SK-N-SH (cell line): ENCODE results near the gene GGCT. TPM values are rescaled to one million over a fixed set of nuclear protein-coding genes. Genes with fewer than 3 reads are reported as not detected.
A peak's percentile ranks its signal among the peaks of the same experiment; 100 is the strongest.

ENCODE experiments used
- CHD2 ChIP-seq: fragments of 150-350 bp; IDR thresholded peaks from 2 replicates; pipeline ENCODE4 v1.6.1; 2018; ENCODE audit warnings: low read length; ENCODE audit not compliant: partially characterized antibody
- ELF1 ChIP-seq: IDR thresholded peaks from 2 replicates; pipeline ENCODE4 v1.4.0; 2012
- FOSL2 ChIP-seq: IDR thresholded peaks from 2 replicates; pipeline ENCODE4 v1.4.0; 2012; ENCODE audit warnings: low read depth, mild to moderate bottlenecking, moderate library complexity, borderline replicate concordance
- GABPA ChIP-seq: IDR thresholded peaks from 2 replicates; pipeline ENCODE4 v1.4.0; 2012; ENCODE audit warnings: low read depth, mild to moderate bottlenecking
- MEF2A ChIP-seq: IDR thresholded peaks from 2 replicates; pipeline ENCODE4 v1.4.0; 2012; ENCODE audit warnings: low read depth, borderline replicate concordance
- MXI1 ChIP-seq: IDR thresholded peaks from 2 replicates; pipeline ENCODE4 v1.6.1; 2012; ENCODE audit warnings: mild to moderate bottlenecking, low read depth, low read length, improper control_type of control experiment
- NFIC ChIP-seq: IDR thresholded peaks from 2 replicates; pipeline ENCODE4 v1.4.0; 2012; ENCODE audit warnings: borderline replicate concordance
- NRF1 ChIP-seq: IDR thresholded peaks from 2 replicates; pipeline ENCODE4 v1.6.1; 2012; ENCODE audit warnings: low read depth, mild to moderate bottlenecking, low read length
- RAD21 ChIP-seq: IDR thresholded peaks from 2 replicates; pipeline ENCODE4 v1.6.1; 2012; ENCODE audit warnings: mild to moderate bottlenecking, low read length
- RFX5 ChIP-seq: IDR thresholded peaks from 2 replicates; pipeline ENCODE4 v1.6.1; 2012; ENCODE audit warnings: mild to moderate bottlenecking, improper control_type of control experiment, low read length
- RXRA ChIP-seq: IDR thresholded peaks from 2 replicates; pipeline ENCODE4 v1.4.0; 2012; ENCODE audit warnings: low read depth, mild to moderate bottlenecking, borderline replicate concordance
- TAF1 ChIP-seq: IDR thresholded peaks from 2 replicates; pipeline ENCODE4 v1.6.1; 2012; ENCODE audit warnings: low read depth, mild to moderate bottlenecking, low read length, moderate library complexity, borderline replicate concordance
- TEAD4 ChIP-seq: IDR thresholded peaks from 2 replicates; pipeline ENCODE4 v1.4.0; 2012; ENCODE audit warnings: mild to moderate bottlenecking, borderline replicate concordance; ENCODE audit not compliant: insufficient read depth
- USF2 ChIP-seq: fragments of 150-350 bp; IDR thresholded peaks from 2 replicates; pipeline ENCODE4 v1.6.1; 2017; ENCODE audit warnings: antibody characterized with exemption, low read length, low read depth, borderline replicate concordance
- YY1 ChIP-seq: IDR thresholded peaks from 2 replicates; pipeline ENCODE4 v1.4.0; 2012; ENCODE audit warnings: low read depth, mild to moderate bottlenecking
- ZBTB33 ChIP-seq: IDR thresholded peaks from 2 replicates; pipeline ENCODE4 v1.4.0; 2012; ENCODE audit warnings: low read depth, borderline replicate concordance
- polyA plus RNA-seq, 3 experiments: library from polyadenylated mRNA; depleted of rRNA; stranded (reverse); fragments of >200 nt; gene quantifications; 2 replicates each; pipeline ENCODE4 v1.2.3, GENCODE V29; 2012
- TF ChIP-seq, protein P1 (sequence below): IDR thresholded peaks from 2 replicates; pipeline ENCODE4 v1.6.1; 2012; ENCODE audit warnings: mild to moderate bottlenecking, low read depth, low read length, moderate library complexity
- TF ChIP-seq, protein P2 (sequence below): IDR thresholded peaks from 2 replicates; pipeline ENCODE4 v1.4.0; 2012; ENCODE audit warnings: low read depth

GGCT gene
- polyA plus RNA-seq, 1 of the 3 experiments (the other 2 are of a cell fraction), result 20.8 TPM

GRCh38 chr7:30469303-30469702, 35.3 kb downstream of the GGCT start (continued):
- TF ChIP-seq RAD21, result peak; percentile 49
- TF ChIP-seq NRF1, result no peak
- no peak; the same call in 1 of the 2 replicates for TF ChIP-seq YY1
- TF ChIP-seq ZBTB33, result no peak
- 0 out of 2 replicates have a peak, but pooled peaks have one; percentile 46 for TF ChIP-seq NFIC
- TF ChIP-seq TAF1, result peak; percentile 50
- TF ChIP-seq USF2, result no peak
- no peak for TF ChIP-seq RXRA
- TF ChIP-seq ELF1, result no peak
- TF ChIP-seq MXI1, result no peak
- no peak for TF ChIP-seq FOSL2
- TF ChIP-seq TEAD4, result no peak
- TF ChIP-seq RFX5, result no peak
- TF ChIP-seq CHD2, result no peak
- TF ChIP-seq, protein P1, sequence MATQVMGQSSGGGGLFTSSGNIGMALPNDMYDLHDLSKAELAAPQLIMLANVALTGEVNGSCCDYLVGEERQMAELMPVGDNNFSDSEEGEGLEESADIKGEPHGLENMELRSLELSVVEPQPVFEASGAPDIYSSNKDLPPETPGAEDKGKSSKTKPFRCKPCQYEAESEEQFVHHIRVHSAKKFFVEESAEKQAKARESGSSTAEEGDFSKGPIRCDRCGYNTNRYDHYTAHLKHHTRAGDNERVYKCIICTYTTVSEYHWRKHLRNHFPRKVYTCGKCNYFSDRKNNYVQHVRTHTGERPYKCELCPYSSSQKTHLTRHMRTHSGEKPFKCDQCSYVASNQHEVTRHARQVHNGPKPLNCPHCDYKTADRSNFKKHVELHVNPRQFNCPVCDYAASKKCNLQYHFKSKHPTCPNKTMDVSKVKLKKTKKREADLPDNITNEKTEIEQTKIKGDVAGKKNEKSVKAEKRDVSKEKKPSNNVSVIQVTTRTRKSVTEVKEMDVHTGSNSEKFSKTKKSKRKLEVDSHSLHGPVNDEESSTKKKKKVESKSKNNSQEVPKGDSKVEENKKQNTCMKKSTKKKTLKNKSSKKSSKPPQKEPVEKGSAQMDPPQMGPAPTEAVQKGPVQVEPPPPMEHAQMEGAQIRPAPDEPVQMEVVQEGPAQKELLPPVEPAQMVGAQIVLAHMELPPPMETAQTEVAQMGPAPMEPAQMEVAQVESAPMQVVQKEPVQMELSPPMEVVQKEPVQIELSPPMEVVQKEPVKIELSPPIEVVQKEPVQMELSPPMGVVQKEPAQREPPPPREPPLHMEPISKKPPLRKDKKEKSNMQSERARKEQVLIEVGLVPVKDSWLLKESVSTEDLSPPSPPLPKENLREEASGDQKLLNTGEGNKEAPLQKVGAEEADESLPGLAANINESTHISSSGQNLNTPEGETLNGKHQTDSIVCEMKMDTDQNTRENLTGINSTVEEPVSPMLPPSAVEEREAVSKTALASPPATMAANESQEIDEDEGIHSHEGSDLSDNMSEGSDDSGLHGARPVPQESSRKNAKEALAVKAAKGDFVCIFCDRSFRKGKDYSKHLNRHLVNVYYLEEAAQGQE, result peak; percentile 61; the same call in 1 of the 2 replicates
- TF ChIP-seq, protein P2, sequence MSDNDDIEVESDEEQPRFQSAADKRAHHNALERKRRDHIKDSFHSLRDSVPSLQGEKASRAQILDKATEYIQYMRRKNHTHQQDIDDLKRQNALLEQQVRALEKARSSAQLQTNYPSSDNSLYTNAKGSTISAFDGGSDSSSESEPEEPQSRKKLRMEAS, result no peak
- no peak for TF ChIP-seq MEF2A
- TF ChIP-seq GABPA, result peak; percentile 55
